Keratinocyte (primary cell): ENCODE results near the gene OPRL1.

ENCODE experiments used
- EZH2 ChIP-seq: IDR thresholded peaks from one replicate; pipeline ENCODE4 v1.6.1; 2012; ENCODE audit warnings: inconsistent platforms, mild to moderate bottlenecking, low read length, moderate library complexity
- TF ChIP-seq, protein P1 (sequence below), 3 experiments: IDR thresholded peaks in 1 of 3; conservative IDR thresholded peaks in 1 of 3; optimal IDR thresholded peaks in 1 of 3; 2 replicates in 2 of 3; 3 replicates in 1 of 3; pipeline versions ENCODE3 to v1.5.1; 2011; ENCODE audit warnings: low read length in 3 of 3, mild to moderate bottlenecking in 3 of 3, moderate library complexity in 2 of 3, control low read depth in 1 of 3, inconsistent platforms in 1 of 3; ENCODE audit not compliant: insufficient read depth in 2 of 3; ENCODE audit errors: extremely low read depth in 1 of 3

DNA sequence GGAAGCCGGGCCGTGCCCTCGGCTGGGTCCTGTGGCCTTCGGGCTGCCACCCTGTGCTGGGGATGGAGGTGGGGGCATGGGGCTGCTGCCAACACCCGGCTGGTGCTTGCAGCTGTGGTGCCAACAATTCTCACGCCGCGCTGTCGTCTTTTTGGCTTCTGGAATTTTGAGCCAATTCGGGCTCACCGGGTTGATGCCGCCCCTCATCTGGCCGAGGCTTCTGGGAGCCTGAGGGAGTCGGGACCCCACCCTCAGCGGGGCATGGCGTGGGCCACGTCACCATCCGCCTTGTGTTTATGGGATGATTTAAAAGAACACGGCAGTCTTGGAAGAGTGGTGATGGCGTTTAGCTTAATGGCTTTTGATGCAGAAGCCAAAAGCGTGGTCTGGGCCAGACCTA is 36.1 kb downstream of the OPRL1 start:
- TF ChIP-seq, protein P1, sequence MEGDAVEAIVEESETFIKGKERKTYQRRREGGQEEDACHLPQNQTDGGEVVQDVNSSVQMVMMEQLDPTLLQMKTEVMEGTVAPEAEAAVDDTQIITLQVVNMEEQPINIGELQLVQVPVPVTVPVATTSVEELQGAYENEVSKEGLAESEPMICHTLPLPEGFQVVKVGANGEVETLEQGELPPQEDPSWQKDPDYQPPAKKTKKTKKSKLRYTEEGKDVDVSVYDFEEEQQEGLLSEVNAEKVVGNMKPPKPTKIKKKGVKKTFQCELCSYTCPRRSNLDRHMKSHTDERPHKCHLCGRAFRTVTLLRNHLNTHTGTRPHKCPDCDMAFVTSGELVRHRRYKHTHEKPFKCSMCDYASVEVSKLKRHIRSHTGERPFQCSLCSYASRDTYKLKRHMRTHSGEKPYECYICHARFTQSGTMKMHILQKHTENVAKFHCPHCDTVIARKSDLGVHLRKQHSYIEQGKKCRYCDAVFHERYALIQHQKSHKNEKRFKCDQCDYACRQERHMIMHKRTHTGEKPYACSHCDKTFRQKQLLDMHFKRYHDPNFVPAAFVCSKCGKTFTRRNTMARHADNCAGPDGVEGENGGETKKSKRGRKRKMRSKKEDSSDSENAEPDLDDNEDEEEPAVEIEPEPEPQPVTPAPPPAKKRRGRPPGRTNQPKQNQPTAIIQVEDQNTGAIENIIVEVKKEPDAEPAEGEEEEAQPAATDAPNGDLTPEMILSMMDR (optimal IDR thresholded peaks at IDR 0.05 in 1 of 3, IDR thresholded peaks at IDR 0.05 in 1 of 3, conservative IDR thresholded peaks at IDR 0.05 in 1 of 3; ENCODE audit: extremely low read depth in 1 of 3, insufficient read depth in 2 of 3, low read length in 3 of 3), result no peak
- TF ChIP-seq EZH2, result no peak
